HG03342 (cell line): Measurements from ENCODE around the gene TBC1D2B.
"Not testable (repeated sequence)": the region's sequence is repeated elsewhere in the genome, so short reads cannot be mapped to it uniquely, and the experiment has no call there.

Experiments used
- ATAC-seq: cut with Tn5 transposase; IDR thresholded peaks from one replicate; pipeline ENCODE4 v1.9.1; 2021; ENCODE audit warnings: mild to moderate bottlenecking, moderate library complexity; ENCODE audit not compliant: unreplicated experiment

Gene TBC1D2B

GRCh38 chr15:77993374-77993911 lies 84.1 kb downstream of the TBC1D2B start:
- ATAC-seq = no peak

DNA sequence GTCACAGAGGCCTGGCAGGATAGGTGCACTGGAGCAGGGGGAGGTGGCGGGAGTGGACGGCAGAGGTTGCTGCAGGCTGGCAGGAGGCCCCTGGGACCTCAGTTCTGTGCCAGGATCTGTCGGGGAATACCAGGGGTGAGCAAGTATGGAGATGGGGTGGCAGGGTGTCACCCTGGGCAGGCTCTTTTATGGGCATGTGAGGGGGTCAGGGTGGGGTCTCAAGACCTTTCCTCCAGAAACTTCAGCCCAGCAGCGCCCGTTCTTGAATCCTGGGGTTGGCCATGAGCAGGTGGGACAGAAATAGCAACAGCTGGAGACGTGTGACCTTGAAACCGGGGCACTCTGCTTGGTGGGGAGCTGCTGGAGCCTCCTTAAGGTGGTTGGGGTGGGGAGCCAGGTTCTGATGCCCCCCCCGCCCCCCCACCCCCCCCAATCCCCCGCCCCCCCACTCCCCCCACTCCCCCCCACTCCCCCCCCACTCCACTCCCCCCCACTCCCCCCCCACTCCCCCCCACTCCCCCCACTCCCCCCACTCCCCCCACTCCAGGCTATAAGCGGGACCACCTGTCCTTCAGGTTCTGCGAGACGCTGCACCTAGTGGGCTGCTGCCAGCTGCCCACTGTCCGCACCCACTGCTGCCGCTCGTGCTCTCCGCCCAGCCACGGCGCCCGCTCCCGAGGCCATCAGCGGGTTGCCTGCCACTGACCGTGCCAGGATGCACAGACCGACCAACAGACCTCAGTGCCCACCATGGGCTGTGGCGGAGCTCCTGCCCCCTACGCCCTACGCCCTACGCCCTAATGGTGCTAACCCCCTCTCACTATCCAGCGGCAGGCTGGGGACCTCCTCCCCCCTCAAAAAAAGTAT lies 84.9 kb downstream of the TBC1D2B start:
- no peak for ATAC-seq

GRCh38 chr15:77991658-77992201 lies 85.8 kb downstream of the TBC1D2B start:
- not testable (repeated sequence) for ATAC-seq

DNA sequence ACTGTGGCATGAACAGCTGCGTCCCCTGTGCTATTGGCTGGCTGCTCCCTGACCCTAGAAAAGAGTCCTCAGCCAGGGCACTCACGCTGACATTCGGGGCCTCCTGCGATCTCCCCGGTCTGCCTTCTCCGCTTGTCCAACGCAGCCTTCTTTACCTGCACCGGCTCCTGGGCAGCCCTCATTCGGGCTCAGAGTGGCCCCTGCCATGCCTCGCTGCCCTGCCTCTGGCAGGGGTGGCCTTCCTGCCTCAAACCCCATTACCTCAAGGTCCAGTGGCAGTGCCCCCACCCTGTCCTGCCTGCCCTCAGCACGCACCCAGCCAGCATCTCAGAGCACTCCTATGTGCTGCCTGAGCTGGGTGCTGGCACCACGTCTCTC lies 86.5 kb downstream of the TBC1D2B start:
- no peak for ATAC-seq

DNA sequence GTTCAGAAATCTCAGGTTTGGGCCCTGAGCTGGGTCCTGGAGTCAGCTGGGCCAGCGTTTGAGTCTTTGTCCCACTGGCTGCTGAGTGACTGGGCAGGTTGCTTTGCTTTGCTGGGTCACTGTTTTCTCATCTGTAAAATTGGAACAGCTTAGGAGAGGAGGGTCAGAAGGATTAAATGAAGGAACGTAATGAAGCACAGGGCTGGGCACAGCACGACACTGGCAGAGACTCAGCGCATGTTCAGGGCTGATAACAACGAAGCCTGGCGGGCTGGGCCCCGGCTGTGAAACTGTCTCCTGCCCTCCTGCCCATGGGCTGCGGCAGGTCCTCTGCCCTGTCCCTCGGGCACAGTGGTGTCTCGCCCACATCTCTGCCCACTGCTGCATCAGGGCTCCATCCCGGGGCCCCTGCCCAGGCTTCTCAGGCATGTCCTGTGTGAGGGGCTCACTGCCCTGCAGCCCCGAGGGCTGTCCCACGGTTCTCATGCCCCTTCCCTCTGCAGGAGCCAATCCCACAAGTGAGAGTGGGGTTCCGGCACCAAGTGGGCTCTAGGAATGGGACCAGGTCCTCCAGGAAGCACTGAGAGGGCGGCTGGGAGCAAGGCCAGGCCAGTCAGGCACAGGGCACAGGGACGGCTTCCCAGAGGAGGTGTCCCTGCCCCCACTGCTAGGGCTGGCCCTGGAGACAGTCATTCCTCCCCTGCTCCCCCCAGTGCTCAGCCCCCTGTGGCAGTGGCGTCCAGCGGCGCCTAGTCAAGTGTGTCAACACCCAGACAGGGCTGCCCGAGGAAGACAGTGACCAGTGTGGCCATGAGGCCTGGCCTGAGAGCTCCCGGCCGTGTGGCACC lies 88.0 kb downstream of the TBC1D2B start:
- no peak for ATAC-seq

GRCh38 chr15:77988347-77989295 lies 88.9 kb downstream of the TBC1D2B start:
- no peak for ATAC-seq

DNA sequence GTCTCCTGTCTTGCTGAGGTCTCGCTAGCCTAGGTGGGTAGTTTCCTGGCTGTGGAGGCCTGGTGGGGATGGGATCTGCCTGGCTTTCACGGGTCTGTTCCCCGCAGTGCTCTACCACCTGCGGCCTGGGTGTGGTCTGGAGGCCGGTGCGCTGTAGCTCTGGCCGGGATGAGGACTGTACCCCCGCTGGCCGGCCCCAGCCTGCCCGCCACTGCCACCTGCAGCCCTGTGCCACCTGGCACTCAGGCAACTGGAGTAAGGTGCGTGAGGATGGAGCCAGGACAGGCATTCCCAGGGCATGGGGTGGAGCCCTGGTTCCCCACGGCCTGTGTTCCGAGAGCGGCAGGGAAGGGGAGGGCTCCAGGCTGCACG lies 89.8 kb downstream of the TBC1D2B start:
- ATAC-seq = not testable (repeated sequence)

DNA sequence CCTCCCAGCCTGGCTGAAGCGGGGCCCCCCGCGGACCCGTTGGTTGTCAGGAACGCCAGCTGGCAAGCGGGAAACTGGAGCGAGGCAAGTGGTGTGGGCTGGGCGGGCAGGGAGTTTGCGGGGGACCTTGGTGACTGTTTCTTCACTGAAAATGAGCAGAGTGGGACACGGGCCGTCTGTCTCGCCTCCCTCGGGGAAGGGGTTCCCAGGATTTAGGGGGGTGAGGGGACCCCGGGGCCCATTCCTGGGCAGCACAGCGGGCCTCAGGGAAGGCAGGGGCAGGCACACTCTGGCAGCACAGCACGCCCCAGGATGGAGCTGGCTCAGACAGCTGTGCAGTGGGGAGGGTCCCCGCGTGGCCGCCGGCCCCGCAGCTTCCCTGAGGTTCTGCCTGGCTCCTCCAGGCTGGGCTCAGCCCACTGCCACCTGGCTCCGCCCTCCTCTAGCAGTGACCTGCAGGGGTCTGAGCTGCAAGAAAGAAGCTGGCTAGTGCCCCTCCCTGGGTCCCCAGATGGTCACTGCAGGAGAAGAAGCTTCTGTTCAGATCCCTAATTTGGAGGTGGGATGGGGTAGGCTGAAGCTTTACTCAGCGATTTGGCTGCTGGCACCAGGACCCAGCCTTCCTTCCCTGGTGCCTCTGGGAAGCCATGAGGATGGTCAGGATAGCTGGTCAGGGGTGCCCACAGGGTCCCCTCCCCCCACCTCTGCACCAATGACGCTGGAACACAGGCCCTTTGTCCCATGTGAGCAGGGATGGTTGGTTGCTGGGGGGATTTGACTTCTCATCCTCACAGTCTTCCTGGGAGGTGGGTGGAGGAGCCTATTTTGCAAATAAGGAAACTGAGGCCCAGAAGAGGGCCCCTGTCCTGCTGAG lies 90.4 kb downstream of the TBC1D2B start:
- no peak for ATAC-seq

GRCh38 chr15:77985931-77986480 lies 91.5 kb downstream of the TBC1D2B start:
- ATAC-seq = no peak

GRCh38 chr15:77985031-77985930 lies 92.2 kb downstream of the TBC1D2B start:
- ATAC-seq = no peak

DNA sequence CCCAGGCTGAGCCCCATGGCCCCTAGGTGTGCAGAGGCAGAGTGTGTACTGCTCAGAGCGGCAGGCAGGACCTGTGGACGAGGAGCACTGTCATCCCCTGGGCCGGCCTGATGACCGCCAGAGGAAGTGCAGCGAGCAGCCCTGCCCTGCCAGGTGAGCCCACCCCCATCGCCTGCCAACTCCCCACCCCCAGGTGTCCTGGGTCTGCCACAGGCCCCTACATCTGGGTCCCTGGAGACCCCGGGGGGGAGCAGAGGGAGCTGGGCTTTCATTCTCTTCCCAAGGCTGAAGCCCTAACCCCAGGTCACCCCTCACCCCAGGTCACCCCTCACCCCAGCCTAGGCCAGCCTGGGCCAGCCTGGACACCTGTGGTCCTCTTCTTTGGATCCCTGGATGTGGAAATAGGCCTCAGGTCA lies 93.1 kb downstream of the TBC1D2B start:
- no peak for ATAC-seq

GRCh38 chr15:77983708-77984445 lies 93.6 kb downstream of the TBC1D2B start:
- no peak for ATAC-seq

DNA sequence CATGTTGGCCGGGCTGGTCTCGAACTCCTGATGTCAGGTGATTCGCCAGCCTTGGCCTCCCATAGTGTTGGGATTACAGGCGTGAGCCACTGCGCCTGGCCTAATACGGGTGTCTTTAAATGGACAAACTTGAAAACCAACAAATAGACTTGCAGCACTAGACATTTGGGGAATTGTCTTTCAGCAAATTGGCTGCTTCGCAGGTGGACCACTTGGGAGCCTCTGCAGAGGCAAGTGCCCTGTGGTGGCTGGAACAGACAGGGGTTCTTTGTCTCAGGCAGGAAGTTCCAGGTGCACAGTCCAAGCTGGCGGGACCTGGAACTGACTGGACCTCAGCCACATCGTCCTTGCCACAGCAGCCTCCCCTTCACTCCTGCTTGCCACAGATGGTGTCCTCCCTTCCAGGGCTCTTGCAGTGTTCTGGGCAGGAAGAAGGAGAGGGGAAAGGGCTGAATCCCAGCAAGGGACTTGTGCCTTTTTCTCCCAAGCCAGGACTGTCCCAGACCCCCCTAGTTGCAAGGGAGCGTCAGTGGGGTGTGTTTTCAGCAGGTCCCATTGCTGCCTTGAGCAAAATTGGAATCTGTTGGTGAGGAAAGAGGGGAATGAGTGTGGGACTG lies 94.3 kb downstream of the TBC1D2B start:
- ATAC-seq = no peak

- no peak for ATAC-seq
Measured at GRCh38 chr15:77982127-77982490, 95.4 kb downstream of the TBC1D2B start.

DNA sequence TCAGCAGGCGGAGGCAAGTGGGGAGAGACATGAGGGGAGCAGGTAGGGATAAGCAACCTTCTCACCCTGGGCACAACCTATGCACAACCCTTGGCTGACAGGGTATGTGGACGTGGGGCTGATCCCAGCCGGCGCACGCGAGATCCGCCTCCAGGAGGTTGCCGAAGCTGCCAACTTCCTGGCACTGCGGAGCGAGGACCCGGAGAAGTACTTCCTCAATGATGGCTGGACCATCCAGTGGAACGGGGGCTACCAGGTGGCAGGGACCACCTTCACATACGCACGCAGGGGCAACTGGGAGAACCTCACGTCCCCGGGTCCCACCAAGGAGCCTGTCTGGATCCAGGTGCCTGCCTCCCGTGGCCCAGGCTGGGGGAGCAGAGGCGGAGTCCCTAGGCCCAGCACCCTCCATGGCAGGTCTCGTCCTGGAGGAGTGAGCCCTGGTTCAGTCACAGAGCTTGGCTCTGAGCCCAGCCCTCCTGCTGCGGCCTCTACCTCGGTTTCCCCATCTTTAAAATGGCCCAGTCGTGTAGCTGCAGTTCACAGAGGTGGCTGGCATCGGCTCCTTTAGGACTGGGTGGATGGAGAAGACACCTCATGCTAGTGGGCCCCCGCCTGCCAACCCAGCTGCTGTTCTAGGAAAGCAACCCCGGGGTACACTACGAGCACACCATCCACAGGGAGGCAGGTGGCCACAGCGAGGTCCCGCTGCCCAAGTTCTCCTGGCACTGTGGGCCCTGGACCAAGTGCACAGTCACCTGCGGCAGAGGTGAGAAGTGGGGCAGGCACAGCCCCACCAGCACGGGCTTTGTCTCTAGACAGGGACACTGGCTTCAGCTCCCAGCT lies 96.0 kb downstream of the TBC1D2B start:
- ATAC-seq = no peak

- not testable (repeated sequence) for ATAC-seq
Measured at GRCh38 chr15:77980674-77981073, 96.8 kb downstream of the TBC1D2B start.
